Brain microvascular endothelial cell (primary cell): ENCODE data around the gene RGS7.
A peak's percentile ranks its signal among the peaks of the same experiment; 100 is the strongest.

Experiments used
- DNase-seq: peaks from one replicate; pipeline ENCODE4 v3.0.0-alpha.2; 2020
- H3K27ac ChIP-seq: fragments of 250-450 bp; sonication (Bioruptor Pico); 2 replicates; pipeline ENCODE4 v1.5.1; 2020; ENCODE audit warnings: mild to moderate bottlenecking, moderate library complexity
- H3K27me3 ChIP-seq: fragments of 250-450 bp; sonication (Bioruptor Pico); replicated peaks from 2 replicates; pipeline ENCODE4 v1.5.1; 2020; ENCODE audit warnings: mild to moderate bottlenecking
- H3K36me3 ChIP-seq: fragments of 250-450 bp; sonication (Bioruptor Pico); replicated peaks from 2 replicates; pipeline ENCODE4 v1.5.1; 2020; ENCODE audit warnings: mild to moderate bottlenecking
- H3K4me3 ChIP-seq: 2 replicates; pipeline ENCODE4 v1.5.1; 2011; ENCODE audit warnings: low read depth, mild to moderate bottlenecking, control low read depth, low read length, moderate library complexity
- CTCF ChIP-seq: IDR thresholded peaks from 2 replicates; pipeline ENCODE4 v1.5.1; 2011; ENCODE audit warnings: low read depth, mild to moderate bottlenecking, moderate library complexity, low read length, control low read depth, inconsistent platforms; ENCODE audit errors: missing control alignments
- in situ Hi-C: cut with HindIII; loops from 2 replicates; pipeline ENCODE4 v1.10.0; 2017; ENCODE audit warnings: low sequenced_read_pairs, low pct_ligation_motif_present

RGS7 gene

GRCh38 chr1:240998441-240999015 is 358.5 kb downstream of the RGS7 start:
- Histone ChIP-seq H3K27me3 (no peaks in the 10 kb centered on the region), H3K27ac (no peak overlapping the region), H3K4me3 (no peak overlapping the region), H3K36me3 (no peaks in the 10 kb centered on the region)
- TF ChIP-seq CTCF, result no peak
- DNase-seq, result no peak
- in situ Hi-C loops, result no loop called here

GRCh38 chr1:240998024-240998423 is 359.0 kb downstream of the RGS7 start:
- Histone ChIP-seq H3K4me3 (no peak overlapping the region), H3K36me3 (no peaks in the 10 kb centered on the region), H3K27ac (peak overlapping the region; percentile 10), H3K27me3 (no peaks in the 10 kb centered on the region)
- TF ChIP-seq CTCF, result no peak
- peak; percentile 19 for DNase-seq
- in situ Hi-C loops, result no loop called here

GRCh38 chr1:240993004-240993403 is 364.0 kb downstream of the RGS7 start:
- TF ChIP-seq CTCF, result no peak
- DNase-seq, result no peak
- H3K27ac ChIP-seq, result no peak overlapping the region
- H3K36me3 ChIP-seq, result no peaks in the 10 kb centered on the region
- no peak overlapping the region for H3K4me3 ChIP-seq
- H3K27me3 ChIP-seq, result no peaks in the 10 kb centered on the region
- in situ Hi-C loops, result no loop called here

- no peaks in the 10 kb centered on the region for H3K36me3 ChIP-seq
- no peak for DNase-seq
- no peak for TF ChIP-seq CTCF
- in situ Hi-C loops, result no loop called here
- H3K4me3 ChIP-seq, result no peak overlapping the region
- no peak overlapping the region for H3K27ac ChIP-seq
- H3K27me3 ChIP-seq, result no peaks in the 10 kb centered on the region
Measured at GRCh38 chr1:240991230-240991629, 365.8 kb downstream of the RGS7 start.

- in situ Hi-C loops, result no loop called here
Measured at GRCh38 chr1:240987928-240988327, 369.1 kb downstream of the RGS7 start.

More at GRCh38 chr1:240987928-240988327, 369.1 kb downstream of the RGS7 start:
- no peaks in the 10 kb centered on the region for H3K36me3 ChIP-seq
- no peak overlapping the region for H3K27ac ChIP-seq
- no peaks in the 10 kb centered on the region for H3K27me3 ChIP-seq
- TF ChIP-seq CTCF, result no peak
- H3K4me3 ChIP-seq, result no peak overlapping the region
- DNase-seq, result no peak
